ENCODE results near the gene PRR36.

Gene PRR36

DNA sequence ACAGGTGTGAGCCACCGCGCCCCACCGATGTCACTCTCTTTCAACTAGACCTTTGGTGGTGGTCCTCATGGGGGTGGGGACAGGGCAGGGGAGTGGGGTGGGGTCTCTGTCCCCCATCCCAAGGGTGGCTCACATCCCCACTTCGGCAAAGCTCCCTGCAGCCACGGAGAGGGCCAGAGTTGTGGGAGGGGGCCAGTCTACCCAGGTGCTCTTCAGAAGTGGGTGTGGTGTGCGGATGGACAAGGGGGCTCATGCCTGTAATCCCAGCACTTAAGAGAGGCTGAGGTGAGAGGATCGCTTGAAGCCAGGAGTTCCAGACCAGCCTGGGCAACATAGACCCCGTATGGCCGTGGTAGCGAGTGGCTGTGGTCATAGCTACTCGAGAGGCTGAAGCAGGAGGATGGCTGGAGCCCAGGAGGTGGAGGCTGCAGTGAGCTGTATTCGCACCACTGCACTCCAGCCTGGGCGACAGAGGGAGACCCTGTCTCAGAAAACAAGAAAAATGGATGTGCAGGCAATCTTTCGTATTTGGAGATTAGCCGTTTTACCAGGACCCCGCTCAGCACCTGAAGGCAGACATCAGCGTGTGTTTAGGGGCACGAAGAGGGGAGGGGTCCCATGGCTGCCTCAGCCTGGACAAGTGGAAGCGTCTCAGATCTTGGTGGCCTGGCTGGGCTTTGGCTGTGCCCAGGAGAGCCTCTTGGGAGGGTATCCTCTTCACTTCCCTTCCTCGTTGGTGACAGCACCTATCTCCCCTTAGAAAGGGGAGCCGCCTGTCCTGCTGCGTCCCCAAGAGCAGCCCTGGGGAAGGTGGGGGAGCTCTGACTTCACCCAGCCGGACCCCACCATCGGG is 41.3 kb upstream of the PRR36 start:
- Histone ChIP-seq H4K20me1 (peaks cover 42 to 92% (median 78%) of the 10 kb centered on the region in 11 experiments), H3K4me2 (peak overlapping the region; percentile 79 to 100 (median 90)), H3K9me3 (replicated peaks in 1 of 11) (no peaks in the 10 kb centered on the region), H3K36me3 (peaks cover 14 to 40% (median 23%) of the 10 kb centered on the region in 11 experiments), H3K27ac (no peak overlapping the region), H3K9ac (peak overlapping the region in 9 of 11 experiments; percentile 38 to 70 (median 60); a peak in 15 of 22 replicates), H3K27me3 (peaks cover 71 to 82% (median 75%) of the 10 kb centered on the region in 11 experiments), H3K4me3 (peak overlapping the region; percentile 49 to 68 (median 54)), H3K4me1 (peaks cover 56 to 83% (median 72%) of the 10 kb centered on the region in 10 experiments)
- TF ChIP-seq Cebpa-rat (IDR thresholded peaks at IDR 0.05): no peak

DNA sequence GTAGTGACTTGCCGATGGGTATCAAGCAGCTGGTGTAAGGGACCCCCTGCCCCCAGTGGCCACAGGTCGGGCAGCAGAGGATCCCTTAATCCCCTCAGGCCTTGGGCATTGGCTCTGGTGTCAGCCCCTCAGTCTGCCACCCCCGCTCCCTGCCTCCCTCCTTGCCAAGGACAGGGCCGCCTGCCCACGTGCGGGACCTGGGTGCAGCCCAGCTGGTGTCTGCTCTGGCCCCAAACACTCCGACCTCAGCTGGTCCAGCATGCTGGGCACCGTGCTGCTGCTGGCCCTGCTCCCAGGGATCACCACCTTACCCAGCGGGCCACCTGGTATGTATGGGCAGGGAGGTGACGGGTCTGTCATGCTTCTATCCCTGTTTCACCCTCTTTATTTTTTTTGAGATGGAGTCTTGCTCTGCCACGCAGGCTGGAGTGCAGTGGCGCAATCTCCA is 40.4 kb upstream of the PRR36 start, which contains the start of gene TGFBR3L:
TGFBR3L (plus strand) TSS at position 233 of the 448 bp plus-strand sequence.
- peak within 1 kb of the TSS; percentile 85 to 100 (median 90) for H3K4me2 ChIP-seq
- H3K9me3 ChIP-seq (replicated peaks in 1 of 11): no peaks in the 10 kb centered on the region
- no peak for TF ChIP-seq Cebpa-rat (IDR thresholded peaks at IDR 0.05)
- peak within 1 kb of the TSS in 9 of 10 experiments; percentile 49 to 68 (median 56); a peak in 14 of 20 replicates for H3K4me3 ChIP-seq
- H3K27ac ChIP-seq: no peak within 1 kb of the TSS
- H3K4me1 ChIP-seq: peaks cover 53 to 88% (median 76%) of the 10 kb centered on the region in 10 experiments
- H3K27me3 ChIP-seq: peaks cover 68 to 79% (median 71%) of the 10 kb centered on the region in 11 experiments
- peak within 1 kb of the TSS in 4 of 11 experiments; percentile 38 to 66 (median 62); a peak in 5 of 22 replicates for H3K9ac ChIP-seq
- H3K36me3 ChIP-seq: peaks cover 20 to 49% (median 30%) of the 10 kb centered on the region in 11 experiments
- peaks cover 51 to 98% (median 86%) of the 10 kb centered on the region in 11 experiments for H4K20me1 ChIP-seq

DNA sequence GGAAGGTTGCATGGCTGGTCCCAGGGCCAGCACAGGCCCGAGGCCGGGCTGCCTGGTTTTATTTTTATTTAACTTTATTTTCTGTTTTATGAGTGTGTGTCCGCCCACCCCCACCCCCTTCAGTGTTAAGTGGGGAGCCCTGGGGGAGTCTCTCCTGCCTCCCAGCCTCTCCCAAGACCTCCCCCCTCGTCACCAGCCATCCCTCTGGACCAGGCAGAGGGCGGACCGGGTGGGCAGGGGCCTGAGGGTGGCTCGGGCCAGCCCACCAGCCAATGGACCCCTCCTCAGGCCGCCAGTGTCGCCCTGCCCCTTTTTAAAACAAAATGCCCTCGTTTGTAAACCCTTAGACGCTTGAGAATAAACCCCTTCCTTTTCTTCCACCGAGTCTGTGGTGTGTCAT is 39.9 kb upstream of the PRR36 start:
- no peak overlapping the region for H3K9ac ChIP-seq
- TF ChIP-seq Cebpa-rat (IDR thresholded peaks at IDR 0.05): no peak

DNA sequence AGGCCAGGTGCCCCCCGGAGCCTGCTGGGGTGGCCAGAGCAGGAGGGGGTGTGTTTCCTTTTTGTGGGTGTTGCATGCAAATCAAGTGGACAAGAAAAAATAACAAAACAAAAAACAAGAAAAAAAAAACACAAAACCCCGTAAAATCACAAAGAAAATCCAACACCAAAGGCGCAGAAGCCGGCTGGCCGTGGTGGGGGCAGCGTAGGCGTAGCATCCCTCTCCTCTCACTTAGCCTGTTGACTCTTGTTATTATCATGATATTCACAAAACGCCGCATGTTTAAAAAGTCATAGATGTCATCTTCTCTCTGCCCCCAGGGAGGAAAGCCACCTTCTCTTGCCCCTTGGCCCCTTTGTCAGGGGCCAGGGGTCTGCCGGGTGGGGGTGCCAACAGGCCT is 39.5 kb upstream of the PRR36 start:
- Histone ChIP-seq H3K4me3 (no peak overlapping the region), H3K9me3 (replicated peaks in 1 of 11) (no peaks in the 10 kb centered on the region), H3K4me1 (peaks cover 43 to 88% (median 80%) of the 10 kb centered on the region in 10 experiments), H3K4me2 (peak overlapping the region in 5 of 11 experiments; percentile 85 to 99 (median 88); a peak in 7 of 22 replicates), H3K27me3 (peaks cover 58 to 69% (median 61%) of the 10 kb centered on the region in 11 experiments), H3K36me3 (peaks cover 27 to 59% (median 37%) of the 10 kb centered on the region in 11 experiments), H4K20me1 (peaks cover 60 to 100% (median 94%) of the 10 kb centered on the region in 11 experiments), H3K9ac (no peak overlapping the region), H3K27ac (no peak overlapping the region)
- no peak for TF ChIP-seq Cebpa-rat (IDR thresholded peaks at IDR 0.05)

More for the DNA sequence above, 39.9 kb upstream of the PRR36 start:
- Histone ChIP-seq H4K20me1 (peaks cover 56 to 99% (median 92%) of the 10 kb centered on the region in 11 experiments), H3K4me2 (0 out of 22 replicates have a peak overlapping the region, but pooled peaks of 1 of the 11 experiments have one; percentile 88), H3K27ac (no peak overlapping the region), H3K27me3 (peaks cover 62 to 74% (median 66%) of the 10 kb centered on the region in 11 experiments), H3K36me3 (peaks cover 25 to 54% (median 34%) of the 10 kb centered on the region in 11 experiments), H3K9me3 (replicated peaks in 1 of 11) (no peaks in the 10 kb centered on the region), H3K4me3 (no peak overlapping the region), H3K4me1 (peaks cover 48 to 88% (median 76%) of the 10 kb centered on the region in 10 experiments)

DNA sequence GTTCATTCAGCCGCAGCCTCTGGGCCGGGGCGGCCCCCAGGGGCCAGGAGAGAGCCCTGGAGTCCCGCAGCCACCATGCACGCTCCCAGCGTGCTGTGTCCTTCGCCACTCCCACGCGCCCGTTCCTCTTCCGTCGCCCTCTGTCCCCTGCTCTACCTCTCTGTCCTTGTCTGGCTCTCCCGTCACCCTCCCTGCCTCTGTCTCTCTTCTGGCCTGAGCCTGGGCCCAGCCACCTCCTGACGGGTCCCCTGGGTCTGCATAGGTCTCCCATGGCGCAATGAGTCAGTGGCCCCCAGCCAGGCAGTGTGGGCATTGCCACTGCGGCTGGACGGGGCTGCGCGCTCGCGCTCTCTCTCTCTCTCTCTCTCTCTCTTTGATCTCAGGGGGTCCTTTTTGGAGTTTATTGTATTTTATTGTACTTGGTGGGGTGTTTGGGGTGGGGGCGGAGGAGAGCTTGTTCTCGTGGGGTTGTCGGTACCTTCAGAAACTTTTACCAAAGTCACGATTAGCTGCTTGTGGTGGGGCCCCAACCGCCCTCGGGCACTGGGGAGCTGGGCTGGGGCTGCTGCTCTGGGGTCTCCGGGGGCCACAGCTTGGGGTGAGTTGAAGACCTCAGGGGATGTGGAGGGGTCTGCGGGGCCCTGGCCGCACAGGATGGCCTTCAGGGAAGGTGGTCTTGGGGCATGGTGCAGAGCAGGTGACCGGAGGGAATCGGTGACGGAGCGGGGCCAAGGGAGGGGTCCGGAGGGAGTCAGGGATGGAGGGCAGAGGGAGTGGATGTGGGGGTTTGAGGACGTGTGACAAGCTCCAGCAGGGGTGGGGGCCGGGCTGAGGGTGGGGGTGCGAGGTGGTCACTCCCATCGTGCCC is 38.7 kb upstream of the PRR36 start:
- Histone ChIP-seq H3K9ac (peak overlapping the region in 5 of 11 experiments; percentile 13 to 57 (median 42); a peak in 5 of 22 replicates), H3K4me1 (peaks cover 39 to 90% (median 84%) of the 10 kb centered on the region in 10 experiments), H3K36me3 (peaks cover 27 to 62% (median 37%) of the 10 kb centered on the region in 11 experiments), H3K9me3 (replicated peaks in 1 of 11) (no peaks in the 10 kb centered on the region), H3K27me3 (peaks cover 51 to 62% (median 54%) of the 10 kb centered on the region in 11 experiments), H3K27ac (no peak overlapping the region; a peak in 2 of 22 replicates), H3K4me2 (peak overlapping the region; percentile 26 to 99 (median 85); a peak in 20 of 22 replicates), H4K20me1 (peaks cover 67 to 100% (median 98%) of the 10 kb centered on the region in 11 experiments), H3K4me3 (0 out of 20 replicates have a peak overlapping the region, but pooled peaks of 1 of the 10 experiments have one; percentile 26)
- no peak for TF ChIP-seq Cebpa-rat (IDR thresholded peaks at IDR 0.05)

DNA sequence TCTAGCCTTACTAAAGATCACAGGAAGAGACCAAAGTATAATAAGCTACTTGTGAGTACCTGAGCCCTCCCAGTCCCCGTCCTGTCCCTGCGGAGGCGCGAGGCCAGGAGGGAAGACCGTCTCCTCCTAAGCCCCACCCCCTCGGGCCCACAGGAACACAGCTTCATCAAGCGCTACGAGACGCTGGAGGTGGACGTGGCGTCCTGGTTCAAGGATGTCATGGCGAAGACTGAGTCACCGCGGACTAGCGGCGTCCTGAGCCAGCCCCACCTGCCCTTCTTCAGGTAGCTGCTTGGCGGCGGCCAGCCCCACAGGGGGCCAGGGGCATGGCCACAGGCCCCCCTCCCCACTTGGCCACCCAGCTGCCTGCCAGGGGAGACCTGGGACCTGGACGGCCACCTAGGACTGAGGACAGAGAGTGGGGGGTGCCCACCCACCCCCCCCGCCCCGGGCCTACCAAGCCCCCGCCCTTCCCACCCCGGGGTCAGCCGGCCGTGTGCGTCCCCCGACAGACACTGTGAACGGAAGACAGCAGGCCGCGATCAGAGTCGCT is 38.0 kb upstream of the PRR36 start:
- peaks cover 44 to 55% (median 47%) of the 10 kb centered on the region in 11 experiments for H3K27me3 ChIP-seq
- no peaks in the 10 kb centered on the region for H3K9me3 ChIP-seq (replicated peaks in 1 of 11)
- TF ChIP-seq Cebpa-rat (IDR thresholded peaks at IDR 0.05): no peak
- peak overlapping the region in 3 of 11 experiments; percentile 30 to 53 (median 44); a peak in 3 of 22 replicates for H3K27ac ChIP-seq
- peaks cover 75 to 100% (median 98%) of the 10 kb centered on the region in 11 experiments for H4K20me1 ChIP-seq
- H3K9ac ChIP-seq: peak overlapping the region in 6 of 11 experiments; percentile 2 to 60 (median 46); a peak in 11 of 22 replicates
- H3K4me2 ChIP-seq: peak overlapping the region; percentile 48 to 99 (median 85)
- peak overlapping the region in 3 of 10 experiments; percentile 4 to 36 (median 24); a peak in 3 of 20 replicates for H3K4me3 ChIP-seq
- H3K36me3 ChIP-seq: peaks cover 27 to 62% (median 37%) of the 10 kb centered on the region in 11 experiments
- peaks cover 39 to 90% (median 84%) of the 10 kb centered on the region in 10 experiments for H3K4me1 ChIP-seq

DNA sequence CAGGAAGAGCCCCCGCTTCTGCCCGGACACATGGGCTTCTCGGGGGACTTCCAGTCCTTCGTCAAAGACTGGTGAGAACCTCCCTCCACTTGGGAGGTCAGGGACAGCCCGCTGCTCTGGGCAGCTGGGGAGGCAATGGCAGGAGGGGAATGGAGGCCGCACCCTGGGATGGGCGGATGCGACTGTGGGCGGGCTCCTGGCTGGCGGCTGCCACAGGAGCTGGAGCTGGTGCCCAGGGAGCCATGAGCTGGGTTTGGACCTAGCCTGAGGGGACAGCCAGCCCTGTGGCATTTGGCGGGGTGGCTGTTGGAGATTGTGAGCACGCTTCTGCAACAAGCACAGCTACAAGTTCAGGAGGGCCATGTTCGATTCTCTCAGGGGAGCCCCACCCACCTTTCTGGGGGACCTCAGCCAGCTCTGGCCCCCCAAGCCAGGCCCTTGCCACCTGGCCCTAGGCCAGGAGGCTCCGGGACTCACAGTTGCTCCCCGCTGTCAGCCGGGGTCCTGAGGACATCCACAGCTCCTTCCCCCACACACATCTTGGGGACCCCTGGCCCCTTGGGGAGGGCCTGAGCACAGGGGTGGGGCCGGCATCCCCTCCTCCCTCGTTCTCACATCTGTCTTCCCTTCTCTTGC is 37.4 kb upstream of the PRR36 start:
- no peak for TF ChIP-seq Cebpa-rat (IDR thresholded peaks at IDR 0.05)

More for the DNA sequence above, 37.4 kb upstream of the PRR36 start:
- Histone ChIP-seq H3K9ac (peak overlapping the region in 5 of 11 experiments; percentile 2 to 60 (median 50); a peak in 8 of 22 replicates), H3K27ac (no peak overlapping the region), H3K4me1 (peaks cover 39 to 90% (median 84%) of the 10 kb centered on the region in 10 experiments), H3K4me3 (peak overlapping the region in 3 of 10 experiments; percentile 4 to 36 (median 24); a peak in 3 of 20 replicates), H3K9me3 (replicated peaks in 1 of 11) (no peaks in the 10 kb centered on the region), H3K4me2 (peak overlapping the region; percentile 48 to 99 (median 85)), H3K27me3 (peaks cover 38 to 49% (median 41%) of the 10 kb centered on the region in 11 experiments), H3K36me3 (peaks cover 27 to 63% (median 37%) of the 10 kb centered on the region in 11 experiments), H4K20me1 (peaks cover 81 to 100% (median 98%) of the 10 kb centered on the region in 11 experiments)
